Body of pancreas (tissue), 4 donors: ENCODE results near the gene SSBP1. TPM values are rescaled to one million over a fixed set of nuclear protein-coding genes. Genes with fewer than 3 reads are reported as not detected.
"Not testable (repeated sequence)": the region's sequence is repeated elsewhere in the genome, so short reads cannot be mapped to it uniquely, and the experiment has no call there.

Source experiments
- ATAC-seq: fragments of 150-250 bp; one replicate; pipeline ENCODE4 v1.9.1; 2016
- DNase-seq, 4 donors: peaks; one replicate each; pipeline ENCODE4 v3.0.0-alpha.2; 2019
- H3K27ac ChIP-seq, 4 donors: fragments of 200-600 bp; sonication (generic); 1 replicate in 3 of 4; 2 replicates in 1 of 4; pipeline versions ENCODE4 v1.5.1 to v1.6.1; 2016 to 2019; ENCODE audit warnings: mild to moderate bottlenecking in 1 of 4, mixed read lengths in 1 of 4, moderate library complexity in 1 of 4
- H3K27me3 ChIP-seq, 2 donors: fragments of 200-600 bp; sonication (generic); one replicate each; pipeline ENCODE4 v1.6.0; 2016; ENCODE audit warnings: mild to moderate bottlenecking in 1 of 2
- H3K36me3 ChIP-seq, 2 donors: fragments of 200-600 bp; sonication (generic); replicated peaks in 1 of 2; 2 replicates each; pipeline ENCODE4 v1.5.1; 2016; ENCODE audit warnings: low read depth in 2 of 2; ENCODE audit not compliant: insufficient read depth in 1 of 2
- H3K4me1 ChIP-seq: fragments of 200-600 bp; sonication (generic); one replicate; pipeline ENCODE4 v1.6.0; 2016
- H3K4me3 ChIP-seq, 2 donors: fragments of 200-600 bp; sonication (generic); 1 replicate in 1 of 2; 2 replicates in 1 of 2; pipeline ENCODE4 v1.5.1; 2016 to 2019
- H3K9me3 ChIP-seq, 3 donors: fragments of 200-600 bp; sonication (generic); 1 replicate in 2 of 3; 2 replicates in 1 of 3; pipeline ENCODE4 v1.5.1; 2016
- CTCF ChIP-seq, 7 experiments: fragments of 450-650 bp in 4 of 7; fragments of 200-600 bp in 3 of 7; sonication (generic) in 3 of 7; IDR thresholded peaks; one replicate each; pipeline ENCODE4 v1.5.1; 2016 to 2019; ENCODE audit warnings: antibody characterized with exemption in 7 of 7
- POLR2A ChIP-seq, 3 donors: fragments of 450-650 bp; IDR thresholded peaks; one replicate each; pipeline ENCODE4 v1.6.1; 2016; ENCODE audit warnings: antibody characterized with exemption in 3 of 3, mild to moderate bottlenecking in 2 of 3
- WGBS, 2 donors: methylation state at CpG; one replicate each; pipeline ENCODE4 v1.1.5; 2017; 5-methylcytosine and 5-hydroxymethylcytosine counted together
- intact Hi-C: fragments of 100-400 bp; cut with DNase I; formaldehyde crosslinking; loops from one replicate; pipeline ENCODE4 v1.15.1; 2023
- total RNA-seq, 2 donors: library from RNA; depleted of rRNA; stranded (reverse); fragments of >200 nt; gene quantifications; one replicate each; pipeline ENCODE4 v1.1.0, GENCODE V29; 2016

Gene SSBP1
- total RNA-seq, 2 donors from 2014 or later: 32.6 to 52.9 TPM

DNA sequence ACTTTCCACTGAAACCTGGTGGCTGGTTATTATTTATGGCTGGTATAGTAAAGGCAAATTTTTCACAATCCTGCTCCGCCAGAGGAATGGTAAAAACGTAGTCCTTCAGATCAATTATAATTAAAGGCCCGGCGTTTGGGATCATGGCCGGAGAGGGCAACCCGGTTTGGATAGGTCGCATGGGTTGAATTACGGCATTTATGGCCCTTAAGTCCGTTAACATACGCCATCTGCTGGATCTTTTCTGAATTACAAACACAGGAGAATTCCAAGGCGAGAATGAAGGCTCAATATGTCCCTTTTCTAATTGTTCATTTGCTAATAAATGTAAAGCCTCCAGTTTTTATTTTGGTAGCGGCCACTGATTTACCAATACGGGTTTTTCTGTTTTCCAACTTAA, 14.5 kb downstream of the SSBP1 start:
- Histone ChIP-seq H3K4me3 (no peak overlapping the region), H3K27me3 (no peaks in the 10 kb centered on the region), H3K27ac (no peak overlapping the region), H3K4me1 (no peaks in the 10 kb centered on the region), H3K36me3 (peaks cover 30 to 40% of the 10 kb centered on the region in 2 donors), H3K9me3 (peaks cover 0 to 20% (median 4%) of the 10 kb centered on the region in 3 donors)
- WGBS, 2 donors: 97 to 99% methylated on average over 13 of the region's 13 CpGs
- TF ChIP-seq POLR2A (IDR thresholded peaks at IDR 0.05) (no peak), CTCF (IDR thresholded peaks at IDR 0.05) (no peak)
- DNase-seq (no peak), ATAC-seq (no peak)
- intact Hi-C loops: no loop called here

GRCh38 chr7:141754939-141755338, 16.8 kb downstream of the SSBP1 start:
- H3K4me3 ChIP-seq: no peak overlapping the region
- WGBS, 2 donors: 83 to 94% methylated on average over 6 of the region's 6 CpGs
- no peak for ATAC-seq
- no peak for DNase-seq
- intact Hi-C loops: no loop called here
- no peaks in the 10 kb centered on the region for H3K27me3 ChIP-seq
- H3K9me3 ChIP-seq: peaks cover 0 to 20% (median 4%) of the 10 kb centered on the region in 3 donors
- peaks cover 22 to 36% of the 10 kb centered on the region in 2 donors for H3K36me3 ChIP-seq
- TF ChIP-seq POLR2A (IDR thresholded peaks at IDR 0.05): no peak
- TF ChIP-seq CTCF (IDR thresholded peaks at IDR 0.05): peak in 6 of 7 experiments; percentile 22 to 61 (median 46)
- H3K4me1 ChIP-seq: no peaks in the 10 kb centered on the region
- no peak overlapping the region for H3K27ac ChIP-seq

DNA sequence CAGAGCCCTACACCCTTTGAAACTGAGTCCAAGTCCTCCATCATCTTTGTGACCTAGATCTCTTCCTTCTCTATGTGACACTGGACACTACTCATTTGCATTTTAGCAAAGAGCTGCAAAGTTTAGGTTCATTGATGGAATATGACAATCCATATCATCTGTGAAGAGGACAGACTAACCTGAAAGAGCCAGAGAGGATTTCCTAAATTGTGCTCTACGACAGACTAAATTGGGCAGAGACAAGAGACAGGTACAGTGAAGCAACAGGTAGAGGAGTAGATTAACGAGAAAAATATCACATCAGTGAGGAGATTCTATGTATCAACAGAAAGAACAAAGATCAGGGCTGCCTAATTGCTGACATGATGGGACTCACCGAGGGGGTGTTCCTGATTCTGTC, 25.6 kb downstream of the SSBP1 start, which contains the start of gene TAS2R3:
Gene TAS2R3 (plus strand): TSS at position 301 of the 400 bp plus-strand sequence. CDS start 62 bp downstream, at position 363.
- Histone ChIP-seq H3K27me3 (no peaks in the 10 kb centered on the region), H3K4me1 (no peaks in the 10 kb centered on the region)
- no peak for TF ChIP-seq POLR2A (IDR thresholded peaks at IDR 0.05)
- no peak for TF ChIP-seq CTCF (IDR thresholded peaks at IDR 0.05)

DNA sequence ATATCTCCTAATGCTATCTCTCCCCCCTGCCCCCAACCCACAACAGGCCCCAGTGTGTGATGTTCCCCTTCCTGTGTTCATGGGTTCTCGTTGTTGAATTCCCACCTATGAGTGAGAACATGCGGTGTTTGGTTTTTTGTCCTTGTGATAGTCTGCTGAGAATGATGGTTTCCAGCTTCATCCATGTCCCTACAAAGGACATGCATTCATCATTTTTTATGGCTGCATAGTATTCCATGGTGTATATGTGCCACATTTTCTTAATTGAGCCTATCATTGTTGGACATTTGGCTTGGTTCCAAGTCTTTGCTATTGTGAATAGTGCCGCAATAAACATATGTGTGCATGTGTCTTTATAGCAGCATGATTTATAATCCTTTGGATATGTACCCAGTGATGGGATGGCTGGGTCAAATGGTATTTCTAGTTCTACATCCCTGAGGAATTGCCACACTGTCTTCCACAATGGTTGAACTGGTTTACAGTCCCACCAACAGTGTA, 32.0 kb downstream of the SSBP1 start:
- ATAC-seq, H3K4me1 ChIP-seq, H3K4me3 ChIP-seq, H3K9me3 ChIP-seq, intact Hi-C loops, DNase-seq, H3K27ac ChIP-seq, H3K27me3 ChIP-seq, H3K36me3 ChIP-seq: not testable (repeated sequence)
- 96 to 98% methylated on average over 3 of the region's 3 CpGs for WGBS, 2 donors

More for the DNA sequence above, 25.6 kb downstream of the SSBP1 start, which contains the start of gene TAS2R3:
- ATAC-seq (no peak), DNase-seq (no peak)
- 93 to 94% methylated on average over 3 of the region's 3 CpGs for WGBS, 2 donors
- Histone ChIP-seq H3K9me3 (no peaks in the 10 kb centered on the region), H3K36me3 (peaks cover 0 to 11% of the 10 kb centered on the region in 2 donors), H3K4me3 (no peak within 1 kb of the TSS), H3K27ac (no peak within 1 kb of the TSS)
- intact Hi-C loops: no loop called here

- H3K36me3 ChIP-seq: no peaks in the 10 kb centered on the region
- H3K27me3 ChIP-seq: no peaks in the 10 kb centered on the region
- TF ChIP-seq CTCF (IDR thresholded peaks at IDR 0.05): no peak
- TF ChIP-seq POLR2A (IDR thresholded peaks at IDR 0.05): no peak
- no peaks in the 10 kb centered on the region for H3K4me1 ChIP-seq
- WGBS, 2 donors: 96 to 100% methylated on average over 1 of the region's 1 CpG
- no peak for ATAC-seq
- no peaks in the 10 kb centered on the region for H3K9me3 ChIP-seq
- intact Hi-C loops: no loop called here
- no peak within 1 kb of the TSS for H3K27ac ChIP-seq
- no peak for DNase-seq
- H3K4me3 ChIP-seq: no peak within 1 kb of the TSS
These were observed 38.2 kb downstream of the SSBP1 start, which contains the start of gene TAS2R4 for GRCh38 chr7:141776374-141776773. Gene TAS2R4 (plus strand): TSS chr7:141776674. CDS start chr7:141778489, 1,815 bp downstream.
